ENCODE data around the gene LAMC2. TPM values are rescaled to one million over a fixed set of nuclear protein-coding genes. Genes with fewer than 3 reads are reported as not detected.
A peak's percentile ranks its signal among the peaks of the same experiment; 100 is the strongest.
"Not testable (repeated sequence)": the region's sequence is repeated elsewhere in the genome, so short reads cannot be mapped to it uniquely, and the experiment has no call there.

LAMC2 gene
- total RNA-seq, 1 donor from 2014 or later, result 0.16 TPM

DNA sequence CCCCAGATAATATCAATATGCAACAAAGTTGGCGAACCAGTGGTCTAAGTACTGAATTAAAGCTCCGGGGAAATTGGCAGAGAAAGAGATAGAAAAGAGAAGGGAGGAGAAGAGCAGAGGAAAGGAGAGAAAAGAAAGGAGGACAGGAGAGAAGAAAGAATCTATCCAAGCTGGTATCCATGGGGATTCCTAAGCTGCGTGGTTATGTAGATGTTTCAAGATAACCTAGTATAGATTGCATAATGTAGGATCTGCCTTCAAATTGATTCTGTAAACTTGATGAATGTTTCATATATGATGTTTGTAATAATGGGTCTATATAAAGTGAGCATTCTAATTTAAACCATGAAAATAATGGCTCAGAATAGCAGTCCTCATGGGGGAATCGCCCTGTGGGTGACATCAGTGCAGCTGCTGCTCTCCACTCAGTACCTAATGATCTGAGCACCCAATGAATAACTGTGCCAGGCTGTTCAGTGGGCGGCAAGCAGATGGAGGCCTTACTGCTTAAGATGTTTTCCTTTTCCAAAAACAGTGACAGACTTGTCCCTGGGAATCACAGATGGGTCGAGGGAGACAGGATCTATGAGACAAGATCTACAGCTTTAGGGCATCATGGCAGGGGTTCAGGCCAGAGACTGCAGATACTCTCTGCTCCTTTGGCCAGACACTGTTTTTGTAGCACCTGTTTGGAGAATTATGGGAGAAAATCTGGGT is 78.0 kb downstream of the LAMC2 start:
- peak; percentile 15 for DNase-seq

GRCh38 chr1:183267646-183268431 is 81.8 kb downstream of the LAMC2 start:
- no peak for DNase-seq

- DNase-seq, result no peak
These were observed 84.6 kb downstream of the LAMC2 start for GRCh38 chr1:183270541-183271141.

DNA sequence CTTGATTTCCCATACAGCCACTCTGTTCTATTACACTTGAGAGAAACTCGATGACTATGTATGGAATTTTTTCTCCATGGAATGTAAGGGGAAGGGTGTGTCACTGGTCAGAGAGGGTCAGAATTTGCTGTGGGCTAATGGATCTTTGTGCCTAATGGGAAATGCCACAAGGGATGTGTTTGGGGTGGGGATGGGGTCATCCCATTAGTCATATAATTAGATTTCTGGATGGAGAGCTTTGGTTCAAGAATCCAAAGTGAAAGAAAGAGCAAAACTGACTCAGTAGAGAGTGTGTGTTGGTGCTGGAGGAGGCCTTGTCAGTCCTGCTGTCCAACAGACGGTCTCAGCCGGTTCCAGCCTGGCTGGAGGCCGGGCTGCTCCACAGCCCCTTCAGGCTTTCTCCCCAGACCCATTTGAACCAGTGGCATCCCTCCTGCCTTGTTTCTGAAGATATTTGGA is 86.4 kb downstream of the LAMC2 start:
- no peak for DNase-seq

DNA sequence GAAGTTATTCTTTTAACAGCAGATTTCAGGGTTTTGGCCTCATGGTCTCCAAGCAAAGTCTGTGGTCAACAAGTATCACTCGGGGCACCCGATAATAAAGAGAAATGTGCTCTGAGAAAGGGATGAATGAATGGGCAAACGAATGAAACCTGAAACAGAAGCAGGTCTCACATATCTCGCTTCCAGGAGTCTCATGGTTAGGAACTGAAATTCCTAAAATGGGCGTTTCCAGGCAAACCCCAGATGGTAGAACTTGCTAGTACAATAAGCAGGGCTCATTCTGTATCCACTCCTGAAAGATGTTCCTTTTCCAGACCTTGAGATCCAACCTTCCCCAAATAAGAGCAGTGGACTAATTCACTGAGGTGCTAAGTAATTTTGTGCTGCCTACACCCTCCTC is 87.2 kb downstream of the LAMC2 start:
- DNase-seq, result no peak

- not testable (repeated sequence) for DNase-seq
These were observed 87.9 kb downstream of the LAMC2 start for GRCh38 chr1:183273984-183274383.

- DNase-seq, result no peak
These were observed 88.8 kb downstream of the LAMC2 start for GRCh38 chr1:183274836-183275235.

GRCh38 chr1:183275322-183275721 is 89.3 kb downstream of the LAMC2 start:
- no peak for DNase-seq

DNA sequence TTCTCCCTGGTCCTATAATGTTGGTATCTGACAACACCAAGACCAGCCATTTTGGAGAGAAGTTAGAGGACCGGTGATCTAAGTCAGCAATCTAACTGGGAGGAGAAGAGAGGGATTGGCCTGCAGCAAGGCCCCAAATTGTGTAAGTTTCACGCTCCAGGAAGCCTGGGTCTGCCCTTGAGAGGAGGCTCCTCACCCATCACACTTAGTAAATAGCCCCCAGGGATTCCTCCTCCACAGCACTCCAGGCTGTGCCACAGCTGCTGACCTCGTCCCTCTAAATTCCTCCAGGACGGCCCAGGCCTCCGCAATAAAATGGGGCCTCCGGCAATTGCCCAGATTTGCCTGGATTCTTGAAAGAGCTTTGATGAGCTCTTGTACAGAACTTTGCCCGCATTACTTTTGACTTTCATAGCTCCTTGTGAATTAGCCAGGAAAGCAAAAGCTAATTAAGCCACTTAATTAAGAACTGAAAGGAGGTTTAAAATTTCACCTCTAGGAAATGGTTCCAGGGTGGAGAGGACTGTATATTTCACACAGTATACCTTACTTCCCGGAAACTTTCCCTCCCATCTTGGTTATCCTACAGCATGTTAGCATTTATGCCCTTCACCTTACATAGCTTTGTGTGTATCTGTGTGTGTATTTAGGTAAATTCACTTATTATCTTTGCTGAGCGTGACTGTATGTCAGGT is 90.5 kb downstream of the LAMC2 start:
- no peak for DNase-seq

- DNase-seq, result no peak
These were observed 92.0 kb downstream of the LAMC2 start for GRCh38 chr1:183277821-183278738.

- DNase-seq, result no peak
These were observed 92.9 kb downstream of the LAMC2 start for GRCh38 chr1:183278739-183279591.

- DNase-seq, result no peak
These were observed 93.8 kb downstream of the LAMC2 start for GRCh38 chr1:183279835-183280234.

DNA sequence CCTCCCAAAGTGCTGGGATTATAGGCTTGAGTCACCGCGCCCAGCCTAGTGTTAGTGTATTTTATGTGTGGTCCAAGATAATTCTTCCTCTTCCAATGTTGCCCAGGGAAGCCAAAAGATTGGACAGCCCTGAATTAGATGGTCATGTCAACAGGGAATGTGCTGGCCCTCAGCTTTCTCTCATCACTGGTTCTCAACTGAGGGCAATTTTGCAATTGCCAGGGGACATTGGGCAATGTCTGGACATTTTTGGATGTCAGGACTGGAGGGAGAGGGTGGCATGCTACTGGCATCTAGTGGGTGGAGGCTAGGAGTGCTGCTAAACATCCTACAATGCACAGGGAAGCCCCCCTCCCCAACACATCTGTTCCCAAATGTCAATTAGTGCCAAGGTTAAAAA is 95.0 kb downstream of the LAMC2 start:
- DNase-seq, result no peak

DNA sequence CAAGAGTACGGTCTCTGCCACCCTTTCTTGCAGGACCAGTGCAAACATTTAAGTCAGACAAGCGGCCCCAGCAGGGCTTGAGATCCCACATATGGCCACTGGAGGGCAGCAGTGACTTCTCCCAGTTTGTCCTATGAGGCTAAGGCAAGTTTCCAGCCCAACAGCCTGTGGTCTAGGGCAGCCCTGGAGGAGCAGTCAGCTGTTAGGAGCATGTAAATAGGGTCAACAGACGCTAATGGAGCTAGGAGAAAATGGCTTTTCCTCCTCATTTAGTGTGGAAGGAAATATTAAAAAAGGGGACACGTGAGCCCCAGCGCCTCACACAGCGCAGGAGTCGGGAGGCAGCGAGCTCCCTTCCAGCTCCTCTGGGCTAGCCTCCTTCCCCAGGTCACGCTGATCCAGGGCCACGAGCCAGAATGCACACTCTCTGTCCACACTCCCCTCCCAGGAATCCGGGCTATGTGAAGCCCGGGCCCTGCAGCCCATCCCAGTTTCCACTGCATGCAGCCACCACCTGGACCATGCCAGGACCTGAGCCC is 95.6 kb downstream of the LAMC2 start:
- DNase-seq, result peak; percentile 74

DNA sequence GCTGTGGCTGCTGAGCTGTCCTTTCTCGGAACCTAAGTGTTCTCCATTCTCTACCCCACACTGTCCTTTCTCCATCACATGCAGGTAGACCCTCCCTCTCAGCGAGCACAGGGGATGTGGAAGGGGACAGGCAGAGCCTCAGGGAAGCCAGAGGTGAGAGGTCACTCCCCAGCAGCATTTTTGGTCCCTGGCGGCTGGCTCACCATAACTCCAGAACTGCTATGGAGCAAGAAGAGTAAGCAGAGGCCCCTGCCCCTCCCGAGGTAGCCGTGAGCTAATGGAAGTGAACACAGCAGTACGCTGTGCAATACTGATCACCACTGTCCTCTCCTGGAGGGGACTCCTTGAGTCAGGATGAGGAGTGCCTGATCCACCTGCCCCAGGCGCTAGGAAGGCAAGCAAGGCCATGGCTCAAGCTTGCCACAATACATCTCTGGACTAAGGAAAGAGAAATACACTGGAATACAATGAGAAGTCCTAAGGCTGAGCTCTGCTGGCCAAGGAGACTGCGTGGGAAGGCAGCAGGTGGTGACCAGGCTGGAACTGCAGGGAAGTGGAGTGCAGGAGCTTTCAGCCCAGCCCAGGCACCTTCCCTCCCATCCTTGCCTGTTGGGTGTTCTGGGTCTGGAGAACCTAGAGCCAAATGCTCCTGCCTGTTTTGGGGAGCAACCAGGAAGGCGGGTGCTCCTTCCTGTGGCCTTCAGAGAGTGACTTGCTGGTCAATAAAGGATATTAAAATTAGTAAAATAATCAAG is 96.2 kb downstream of the LAMC2 start:
- DNase-seq, result no peak

GRCh38 chr1:183283286-183283685 is 97.2 kb downstream of the LAMC2 start:
- no peak for DNase-seq

- DNase-seq, result no peak
These were observed 98.0 kb downstream of the LAMC2 start for GRCh38 chr1:183284086-183284485.

DNA sequence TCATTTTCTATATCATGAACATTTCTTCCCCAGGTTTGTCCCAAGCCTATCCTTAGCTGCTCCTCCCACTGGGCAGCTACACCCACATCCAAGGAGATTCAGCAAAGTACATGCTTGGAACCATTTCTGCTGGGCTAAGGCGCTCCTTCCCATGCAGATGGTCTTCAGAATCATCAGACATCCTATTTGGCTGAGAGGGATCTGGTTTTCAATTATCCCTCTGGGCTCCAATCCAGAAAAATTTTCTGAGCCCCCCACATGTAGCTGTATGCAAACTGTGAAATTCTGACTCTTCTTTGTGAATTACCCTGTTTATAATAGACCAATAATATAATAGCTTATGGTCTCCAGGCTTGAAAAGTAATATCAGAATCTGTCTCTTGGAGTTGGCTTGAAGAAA is 99.2 kb downstream of the LAMC2 start:
- DNase-seq, result no peak

- DNase-seq, result no peak
These were observed 99.7 kb downstream of the LAMC2 start for GRCh38 chr1:183285746-183286145.

All from occipital lobe (tissue), 2 donors.